IMR-90 (cell line): Measurements from ENCODE around the gene DNM3. TPM values are rescaled to one million over a fixed set of nuclear protein-coding genes. Genes with fewer than 3 reads are reported as not detected.

Source experiments
- ATAC-seq: fragments of 200-7000 bp; cut with Tn5 transposase; 2 replicates; pipeline ENCODE4 v1.9.1; 2020; ENCODE audit warnings: low read depth, mild to moderate bottlenecking, moderate library complexity
- BruUV-seq: library from RNA; stranded (reverse); fragments of 400-500 nt; replicated peaks from 2 replicates; lab custom pipeline; 2021; lab: Mats Ljungman, UMichigan
- CTCF ChIA-PET: fragments of 300-600 bp; formaldehyde crosslinking; extraction: SDS; loops from one replicate; lab custom pipeline; 2021; ENCODE audit warnings: antibody characterized with exemption; lab: Yijun Ruan, JAX
- POLR2A ChIA-PET: fragments of 300-600 bp; sonication (Branson Sonifier 250); formaldehyde crosslinking; loops from one replicate; lab custom pipeline; 2022; ENCODE audit warnings: antibody characterized with exemption; ENCODE audit not compliant: unreplicated experiment; lab: Charles Lee
- DNase-seq: peaks from one replicate; pipeline ENCODE4 v3.0.0; 2013
- H2AFZ ChIP-seq: replicated peaks from 2 replicates; pipeline ENCODE3; 2013; ENCODE audit warnings: low read length, mild to moderate bottlenecking; ENCODE audit not compliant: poor library complexity
- H2AK5ac ChIP-seq: 2 replicates; pipeline ENCODE4 v1.6.1; 2013; ENCODE audit warnings: low read depth, low read length, inconsistent platforms
- H2AK9ac ChIP-seq: replicated peaks from 2 replicates; pipeline ENCODE3; 2013; ENCODE audit warnings: mild to moderate bottlenecking, low read depth, low read length, moderate library complexity; ENCODE audit not compliant: poor library complexity
- H2BK120ac ChIP-seq: 2 replicates; pipeline ENCODE4 v1.6.1; 2013; ENCODE audit warnings: low read depth, low read length, inconsistent platforms
- H2BK15ac ChIP-seq: 3 replicates; pipeline ENCODE4 v1.6.1; 2013; ENCODE audit warnings: low read depth, low read length, inconsistent platforms
- H2BK20ac ChIP-seq: 2 replicates; pipeline ENCODE4 v1.6.1; 2013; ENCODE audit warnings: low read depth, mild to moderate bottlenecking, inconsistent platforms, low read length, moderate library complexity
- H2BK5ac ChIP-seq: 2 replicates; pipeline ENCODE4 v1.6.1; 2013; ENCODE audit warnings: mild to moderate bottlenecking, low read depth, low read length, inconsistent platforms; ENCODE audit not compliant: poor library complexity, severe bottlenecking
- H3K14ac ChIP-seq: replicated peaks from 2 replicates; pipeline ENCODE4 v1.6.1; 2013; ENCODE audit warnings: low read depth, low read length, inconsistent platforms
- H3K18ac ChIP-seq: 2 replicates; pipeline ENCODE4 v1.6.1; 2013; ENCODE audit warnings: low read depth, low read length, control low read depth
- H3K23ac ChIP-seq: 2 replicates; pipeline ENCODE4 v1.6.1; 2013; ENCODE audit warnings: low read depth, low read length, inconsistent platforms
- H3K27ac ChIP-seq: 2 replicates; pipeline ENCODE4 v1.5.1; 2013; ENCODE audit warnings: mild to moderate bottlenecking, control low read depth, low read length; ENCODE audit not compliant: insufficient read depth
- H3K27me3 ChIP-seq: 2 replicates; pipeline ENCODE4 v1.6.1; 2013; ENCODE audit warnings: low read length; ENCODE audit not compliant: control insufficient read depth, insufficient read depth
- H3K36me3 ChIP-seq: 2 replicates; pipeline ENCODE4 v1.6.1; 2013; ENCODE audit warnings: low read length, mixed read lengths; ENCODE audit not compliant: control insufficient read depth, insufficient read depth
- H3K4ac ChIP-seq: 2 replicates; pipeline ENCODE4 v1.6.1; 2013; ENCODE audit warnings: low read depth, low read length, inconsistent platforms
- H3K4me1 ChIP-seq: 2 replicates; pipeline ENCODE4 v1.6.1; 2013; ENCODE audit warnings: low read length, mixed read lengths; ENCODE audit not compliant: control insufficient read depth, insufficient read depth
- H3K4me2 ChIP-seq: 2 replicates; pipeline ENCODE4 v1.6.1; 2013; ENCODE audit warnings: low read depth, mild to moderate bottlenecking, control low read depth, low read length, moderate library complexity
- H3K4me3 ChIP-seq: 2 replicates; pipeline ENCODE4 v1.5.1; 2013; ENCODE audit warnings: low read depth, mild to moderate bottlenecking, control low read depth, low read length, moderate library complexity; ENCODE audit not compliant: insufficient read depth
- H3K56ac ChIP-seq: 2 replicates; pipeline ENCODE4 v1.6.1; 2013; ENCODE audit warnings: low read length, inconsistent platforms; ENCODE audit not compliant: insufficient read depth; ENCODE audit errors: extremely low read depth
- H3K79me1 ChIP-seq, 2 experiments: 2 replicates each; pipeline ENCODE4 v1.6.1; 2013; ENCODE audit warnings: low read length in 2 of 2, inconsistent platforms in 1 of 2, low read depth in 1 of 2
- H3K9ac ChIP-seq: 2 replicates; pipeline ENCODE4 v1.6.1; 2013; ENCODE audit warnings: low read depth, low read length, control low read depth
- H3K9me1 ChIP-seq: 2 replicates; pipeline ENCODE4 v1.6.1; 2013; ENCODE audit warnings: low read length, inconsistent platforms; ENCODE audit not compliant: insufficient read depth
- H3K9me3 ChIP-seq: 2 replicates; pipeline ENCODE4 v1.6.1; 2013; ENCODE audit warnings: low read length; ENCODE audit not compliant: control insufficient read depth, insufficient read depth
- H4K20me1 ChIP-seq: 2 replicates; pipeline ENCODE4 v1.6.1; 2013; ENCODE audit warnings: low read length, inconsistent platforms; ENCODE audit not compliant: insufficient read depth
- H4K5ac ChIP-seq: 2 replicates; pipeline ENCODE4 v1.6.1; 2013; ENCODE audit warnings: mild to moderate bottlenecking, low read depth, low read length, control low read depth
- H4K8ac ChIP-seq, 2 experiments: 2 replicates each; pipeline ENCODE4 v1.6.1; 2013; ENCODE audit warnings: low read depth in 2 of 2, low read length in 2 of 2, control low read depth in 1 of 2, inconsistent platforms in 1 of 2
- H4K91ac ChIP-seq: 2 replicates; pipeline ENCODE4 v1.6.1; 2013; ENCODE audit warnings: low read depth, low read length, inconsistent platforms; ENCODE audit not compliant: insufficient read depth
- BHLHE40 ChIP-seq: fragments of 150-350 bp; IDR thresholded peaks from 2 replicates; pipeline ENCODE4 v1.6.1; 2016; ENCODE audit warnings: mild to moderate bottlenecking, low read depth, low read length
- CEBPB ChIP-seq: IDR thresholded peaks from 2 replicates; pipeline ENCODE4 v1.6.1; 2012; ENCODE audit warnings: low read depth, low read length, improper control_type of control experiment
- CHD1 ChIP-seq: IDR thresholded peaks from 2 replicates; pipeline ENCODE4 v1.6.1; 2012; ENCODE audit warnings: low read depth, low read length, improper control_type of control experiment
- ELK1 ChIP-seq: fragments of 150-350 bp; IDR thresholded peaks from 2 replicates; pipeline ENCODE4 v1.6.1; 2016; ENCODE audit warnings: low read depth, mild to moderate bottlenecking, low read length, moderate library complexity, borderline replicate concordance
- FOS ChIP-seq: fragments of 150-350 bp; IDR thresholded peaks from 2 replicates; pipeline ENCODE4 v1.6.1; 2016; ENCODE audit warnings: low read depth, low read length
- MAFK ChIP-seq: IDR thresholded peaks from 2 replicates; pipeline ENCODE4 v1.6.1; 2012; ENCODE audit warnings: low read depth, low read length, improper control_type of control experiment
- MAZ ChIP-seq: IDR thresholded peaks from 2 replicates; pipeline ENCODE4 v1.6.1; 2012; ENCODE audit warnings: low read depth, mild to moderate bottlenecking, low read length, improper control_type of control experiment, moderate library complexity, borderline replicate concordance
- MXI1 ChIP-seq: IDR thresholded peaks from 2 replicates; pipeline ENCODE4 v1.6.1; 2012; ENCODE audit warnings: low read depth, mild to moderate bottlenecking, low read length, moderate library complexity, borderline replicate concordance
- NFE2L2 ChIP-seq: fragments of 150-350 bp; IDR thresholded peaks from 2 replicates; pipeline ENCODE4 v1.6.1; 2016; ENCODE audit warnings: low read depth, mild to moderate bottlenecking, low read length
- POLR2A ChIP-seq: IDR thresholded peaks from 2 replicates; pipeline ENCODE4 v1.6.1; 2012; ENCODE audit warnings: mild to moderate bottlenecking, low read depth, low read length
- RAD21 ChIP-seq: IDR thresholded peaks from 2 replicates; pipeline ENCODE4 v1.6.1; 2012; ENCODE audit warnings: low read length, improper control_type of control experiment
- RCOR1 ChIP-seq: IDR thresholded peaks from 2 replicates; pipeline ENCODE4 v1.6.1; 2012; ENCODE audit warnings: mild to moderate bottlenecking, low read length, improper control_type of control experiment; ENCODE audit not compliant: insufficient replicate concordance
- RFX5 ChIP-seq: IDR thresholded peaks from 2 replicates; pipeline ENCODE4 v1.8.0; 2012; ENCODE audit warnings: low read depth, mild to moderate bottlenecking, low read length, moderate library complexity
- SMC3 ChIP-seq: fragments of 150-350 bp; IDR thresholded peaks from 2 replicates; pipeline ENCODE4 v1.6.1; 2016; ENCODE audit warnings: low read depth, mild to moderate bottlenecking, antibody characterized with exemption, low read length, moderate library complexity
- USF2 ChIP-seq: fragments of 150-350 bp; IDR thresholded peaks from 2 replicates; pipeline ENCODE4 v1.6.1; 2017; ENCODE audit warnings: mild to moderate bottlenecking, antibody characterized with exemption, low read length, low read depth
- WGBS, 2 experiments: methylation state at CpG; one replicate each; pipeline versions ENCODE4 v1.1.5 to v1.1.7; 2013; ENCODE audit warnings: missing lambda C conversion rate in 2 of 2; ENCODE audit not compliant: insufficient read length in 1 of 2; ENCODE audit errors: extremely low coverage in 2 of 2; 5-methylcytosine and 5-hydroxymethylcytosine counted together
- dilution Hi-C: fragments of 300-500 bp; cut with HindIII; formaldehyde crosslinking; loops from one replicate; pipeline ENCODE4 v1.14.3; 2018; ENCODE audit warnings: low sequenced_read_pairs; ENCODE audit not compliant: unreplicated experiment
- in situ Hi-C: fragments of 300-500 bp; cut with MboI; formaldehyde crosslinking; loops from 3 replicates; pipeline ENCODE4 v1.14.3; 2019; ENCODE audit warnings: low sequenced_read_pairs, inconsistent platforms, mixed read lengths
- intact Hi-C: fragments of 100-400 bp; cut with micrococcal nuclease; formaldehyde crosslinking; loops from 2 replicates; pipeline ENCODE4 v1.10.0; 2022
- polyA plus RNA-seq, 3 experiments: library from polyadenylated mRNA; depleted of rRNA; stranded (reverse); fragments of >200 nt; gene quantifications; 2 replicates each; pipeline ENCODE4 v1.2.3, GENCODE V29; 2012; ENCODE audit warnings: low replicate concordance in 1 of 3
- total RNA-seq: library from RNA; depleted of rRNA; stranded (reverse); fragments of >200 nt; gene quantifications from 2 replicates; pipeline ENCODE4 v1.2.3, GENCODE V29; 2012
- TF ChIP-seq, protein P1 (sequence below): conservative IDR thresholded peaks from 2 replicates; pipeline ENCODE4 v1.5.1; 2012; ENCODE audit warnings: mild to moderate bottlenecking, low read depth, low read length, improper control_type of control experiment

DNM3 gene
- total and polyA plus RNA-seq, 2 of the 4 experiments (the other 2 are of a cell fraction): 0.36 TPM

DNA sequence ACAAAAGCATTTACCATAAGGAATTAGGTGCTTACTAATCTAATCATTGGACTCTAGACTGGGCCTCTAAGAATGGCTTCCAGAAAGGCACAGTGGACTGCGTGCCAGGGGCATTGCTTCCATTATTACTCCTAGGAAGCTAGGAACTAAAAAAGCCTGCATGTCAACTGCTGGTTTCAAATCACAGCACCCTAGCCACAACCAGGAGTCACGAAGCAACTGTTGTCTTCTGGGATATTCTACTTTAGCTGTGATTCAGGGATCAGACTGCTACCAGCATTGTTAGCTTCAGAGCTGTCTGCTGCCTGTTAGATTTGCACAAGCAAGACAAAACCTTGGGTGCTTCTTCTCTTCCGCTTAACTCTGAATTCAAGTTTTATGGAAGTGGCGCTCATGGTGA is 38.3 kb downstream of the DNM3 start:
- H4K91ac ChIP-seq: no peak overlapping the region
- ATAC-seq: no peak
- H3K79me1 ChIP-seq: no peaks in the 10 kb centered on the region
- H3K4me3 ChIP-seq: no peak overlapping the region
- no peak overlapping the region for H3K56ac ChIP-seq
- H2BK20ac ChIP-seq: no peak overlapping the region
- no peak overlapping the region for H4K5ac ChIP-seq
- BruUV-seq: no TSS peak
- no peak overlapping the region for H2AK5ac ChIP-seq
- H3K4me2 ChIP-seq: no peak overlapping the region
- dilution Hi-C loops (no loop called here), in situ Hi-C loops (no loop called here), intact Hi-C loops (no loop called here)
- H3K14ac ChIP-seq: no peak overlapping the region
- no peaks in the 10 kb centered on the region for H4K20me1 ChIP-seq
- no peaks in the 10 kb centered on the region for H3K36me3 ChIP-seq
- no peak overlapping the region for H2AK9ac ChIP-seq
- no peak overlapping the region for H2BK120ac ChIP-seq
- H3K23ac ChIP-seq: no peak overlapping the region
- H2BK5ac ChIP-seq: no peak overlapping the region
- H3K9ac ChIP-seq: no peak overlapping the region
- 89% methylated on average over 3 of the region's 4 CpGs; no CpG with 5 or more reads in 1 of the 2 experiments for WGBS, 2 experiments
- ChIA-PET POLR2A (no interaction called here), CTCF (no interaction called here)
- TF ChIP-seq CHD1 (no peak), RCOR1 (no peak), RAD21 (no peak), NFE2L2 (no peak), MAFK (no peak), MXI1 (no peak), BHLHE40 (no peak), SMC3 (no peak), FOS (no peak), RFX5 (no peak), POLR2A (no peak), CEBPB (no peak), ELK1 (no peak), USF2 (no peak), MAZ (no peak)
- TF ChIP-seq, protein P1, sequence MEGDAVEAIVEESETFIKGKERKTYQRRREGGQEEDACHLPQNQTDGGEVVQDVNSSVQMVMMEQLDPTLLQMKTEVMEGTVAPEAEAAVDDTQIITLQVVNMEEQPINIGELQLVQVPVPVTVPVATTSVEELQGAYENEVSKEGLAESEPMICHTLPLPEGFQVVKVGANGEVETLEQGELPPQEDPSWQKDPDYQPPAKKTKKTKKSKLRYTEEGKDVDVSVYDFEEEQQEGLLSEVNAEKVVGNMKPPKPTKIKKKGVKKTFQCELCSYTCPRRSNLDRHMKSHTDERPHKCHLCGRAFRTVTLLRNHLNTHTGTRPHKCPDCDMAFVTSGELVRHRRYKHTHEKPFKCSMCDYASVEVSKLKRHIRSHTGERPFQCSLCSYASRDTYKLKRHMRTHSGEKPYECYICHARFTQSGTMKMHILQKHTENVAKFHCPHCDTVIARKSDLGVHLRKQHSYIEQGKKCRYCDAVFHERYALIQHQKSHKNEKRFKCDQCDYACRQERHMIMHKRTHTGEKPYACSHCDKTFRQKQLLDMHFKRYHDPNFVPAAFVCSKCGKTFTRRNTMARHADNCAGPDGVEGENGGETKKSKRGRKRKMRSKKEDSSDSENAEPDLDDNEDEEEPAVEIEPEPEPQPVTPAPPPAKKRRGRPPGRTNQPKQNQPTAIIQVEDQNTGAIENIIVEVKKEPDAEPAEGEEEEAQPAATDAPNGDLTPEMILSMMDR: no peak
- no peak overlapping the region for H3K27ac ChIP-seq
- no peaks in the 10 kb centered on the region for H3K9me1 ChIP-seq
- H3K18ac ChIP-seq: no peak overlapping the region
- H2BK15ac ChIP-seq: no peak overlapping the region
- no peaks in the 10 kb centered on the region for H3K4me1 ChIP-seq
- DNase-seq: no peak
- peak overlapping the region; percentile 51 for H2AFZ ChIP-seq
- no peak overlapping the region for H4K8ac ChIP-seq
- no peaks in the 10 kb centered on the region for H3K9me3 ChIP-seq
- no peaks in the 10 kb centered on the region for H3K27me3 ChIP-seq
- no peak overlapping the region for H3K4ac ChIP-seq
